HG03469 (cell line): ENCODE data around the gene STXBP1.

ENCODE experiments used
- ATAC-seq: cut with Tn5 transposase; IDR thresholded peaks from one replicate; pipeline ENCODE4 v1.9.1; 2021; ENCODE audit warnings: mild to moderate bottlenecking, moderate library complexity, moderate number of reproducible peaks; ENCODE audit not compliant: unreplicated experiment

Gene STXBP1

GRCh38 chr9:127712371-127712770, 100.3 kb downstream of the STXBP1 start:
- no peak for ATAC-seq

- ATAC-seq, result no peak
Observed at GRCh38 chr9:127712867-127713266, 100.8 kb downstream of the STXBP1 start.

GRCh38 chr9:127714020-127714750, 102.1 kb downstream of the STXBP1 start:
- ATAC-seq, result no peak

GRCh38 chr9:127714951-127715469, 102.9 kb downstream of the STXBP1 start:
- ATAC-seq, result no peak

- ATAC-seq, result peak; percentile 66
Observed at GRCh38 chr9:127715470-127716337, 103.6 kb downstream of the STXBP1 start, which contains the start of the genes PTRH1 and TTC16. Gene PTRH1 (minus strand): TSS chr9:127715663. CDS start chr9:127715639, 24 bp downstream. Gene TTC16 (plus strand): TSS chr9:127716079. CDS start chr9:127716146, 67 bp downstream.

- ATAC-seq, result no peak
Observed at GRCh38 chr9:127716412-127716811, 104.3 kb downstream of the STXBP1 start.

GRCh38 chr9:127717766-127718165, 105.7 kb downstream of the STXBP1 start:
- ATAC-seq, result no peak

GRCh38 chr9:127720031-127720864, 108.2 kb downstream of the STXBP1 start:
- no peak for ATAC-seq

GRCh38 chr9:127720865-127721227, 108.8 kb downstream of the STXBP1 start:
- no peak for ATAC-seq

- no peak for ATAC-seq
Observed at GRCh38 chr9:127721391-127721821, 109.3 kb downstream of the STXBP1 start.

- ATAC-seq, result no peak
Observed at GRCh38 chr9:127722055-127722745, 110.1 kb downstream of the STXBP1 start.

- ATAC-seq, result no peak
Observed at GRCh38 chr9:127723013-127723412, 110.9 kb downstream of the STXBP1 start.

- no peak for ATAC-seq
Observed at GRCh38 chr9:127723444-127723843, 111.4 kb downstream of the STXBP1 start.

GRCh38 chr9:127724012-127724411, 111.9 kb downstream of the STXBP1 start:
- no peak for ATAC-seq

- ATAC-seq, result no peak
Observed at GRCh38 chr9:127726871-127727270, 114.8 kb downstream of the STXBP1 start.

- ATAC-seq, result no peak
Observed at GRCh38 chr9:127728808-127729207, 116.7 kb downstream of the STXBP1 start.

GRCh38 chr9:127729522-127730256, 117.6 kb downstream of the STXBP1 start:
- no peak for ATAC-seq

- ATAC-seq, result no peak
Observed at GRCh38 chr9:127730262-127730661, 118.2 kb downstream of the STXBP1 start.

- ATAC-seq, result no peak
Observed at GRCh38 chr9:127730799-127731410, 118.8 kb downstream of the STXBP1 start.
